Activated T-helper 9 cell treated with anti-CD3 and anti-CD28 coated beads, Interleukin-2, amount 50 U/mL, for 16 hours (primary cell): ENCODE measurements around the gene PROM2.
"Not testable (repeated sequence)": the region's sequence is repeated elsewhere in the genome, so short reads cannot be mapped to it uniquely, and the experiment has no call there.

Source experiments
- DNase-seq: peaks from one replicate; pipeline ENCODE4 v3.0.0-alpha.2; 2020; ENCODE audit warnings: low read depth

PROM2 gene

DNA sequence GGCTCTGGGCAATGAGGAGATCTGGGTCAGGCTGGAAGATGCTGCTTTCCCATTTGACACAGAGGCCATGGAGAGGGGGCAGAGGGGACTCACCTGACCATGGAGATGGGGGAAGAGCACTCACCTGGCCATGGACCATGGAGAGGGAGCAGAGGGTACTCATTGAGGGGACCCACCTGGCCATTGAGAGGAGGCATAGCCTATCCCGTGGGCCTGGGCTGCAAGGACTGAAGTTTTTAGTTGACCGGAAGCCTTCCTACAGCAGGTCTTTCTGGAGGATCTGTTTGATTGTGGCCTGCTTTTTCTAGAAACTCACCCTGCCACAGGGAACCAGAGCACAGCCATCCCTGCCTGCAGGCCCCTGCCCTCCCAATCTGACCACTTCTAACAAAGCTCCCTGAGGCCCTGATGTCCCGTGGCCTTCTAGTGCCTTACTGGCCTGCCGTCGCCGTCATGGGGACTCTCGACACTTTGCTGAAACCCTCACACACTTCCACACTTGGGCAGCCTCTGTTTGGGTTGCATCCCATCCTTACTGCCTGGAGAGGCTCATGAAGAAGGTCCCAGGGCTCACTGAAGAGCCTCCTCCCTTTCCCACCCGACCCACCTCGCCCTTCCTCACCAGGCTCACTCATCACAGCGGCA, 5.1 kb upstream of the PROM2 start:
- no peak for DNase-seq

DNA sequence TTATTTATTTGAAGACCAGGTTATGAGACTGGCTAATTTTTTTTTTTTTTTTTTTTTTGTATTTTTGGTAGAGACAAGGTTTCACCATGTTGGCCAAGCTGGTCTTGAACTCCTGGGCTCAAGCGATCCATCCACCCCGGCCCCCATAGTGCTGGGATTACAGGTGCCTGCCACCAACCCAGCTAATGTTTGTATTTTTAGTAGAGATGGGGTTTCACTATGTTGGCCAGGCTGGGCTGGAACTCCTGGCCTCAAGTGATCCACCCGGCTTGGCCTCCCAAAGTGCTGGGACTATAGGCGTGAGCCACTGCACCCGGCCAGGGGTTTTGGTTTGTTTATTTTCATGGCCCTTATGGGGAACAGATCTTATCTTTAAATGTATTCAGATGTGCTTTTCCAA, 4.5 kb upstream of the PROM2 start:
- DNase-seq = not testable (repeated sequence)

DNA sequence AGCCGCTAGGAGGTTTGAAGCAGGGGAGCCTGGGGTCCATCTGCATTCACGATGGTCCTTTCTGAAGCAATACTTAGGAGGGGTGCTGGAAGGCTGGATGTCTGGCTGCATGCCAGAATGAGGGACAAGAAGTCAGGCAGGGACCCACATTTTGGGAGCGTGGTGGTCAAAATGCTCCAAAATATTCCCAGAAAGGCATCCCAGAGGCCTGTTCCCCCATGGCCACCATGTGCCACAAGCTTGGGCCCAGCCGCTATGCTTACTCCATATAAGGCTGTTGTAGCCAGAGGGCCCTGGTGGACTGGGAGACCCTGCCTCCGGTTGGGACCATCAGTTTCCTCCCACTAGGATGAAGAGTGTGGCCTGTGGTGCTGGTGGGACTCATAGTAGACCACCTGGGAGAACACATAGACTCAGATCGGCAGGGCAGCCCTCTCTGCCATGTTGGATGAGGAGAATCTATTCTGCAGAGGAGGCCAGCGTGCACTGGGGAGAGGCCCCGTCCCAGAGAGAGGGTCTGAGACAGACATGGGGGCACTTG, 3.6 kb upstream of the PROM2 start:
- DNase-seq = no peak

DNA sequence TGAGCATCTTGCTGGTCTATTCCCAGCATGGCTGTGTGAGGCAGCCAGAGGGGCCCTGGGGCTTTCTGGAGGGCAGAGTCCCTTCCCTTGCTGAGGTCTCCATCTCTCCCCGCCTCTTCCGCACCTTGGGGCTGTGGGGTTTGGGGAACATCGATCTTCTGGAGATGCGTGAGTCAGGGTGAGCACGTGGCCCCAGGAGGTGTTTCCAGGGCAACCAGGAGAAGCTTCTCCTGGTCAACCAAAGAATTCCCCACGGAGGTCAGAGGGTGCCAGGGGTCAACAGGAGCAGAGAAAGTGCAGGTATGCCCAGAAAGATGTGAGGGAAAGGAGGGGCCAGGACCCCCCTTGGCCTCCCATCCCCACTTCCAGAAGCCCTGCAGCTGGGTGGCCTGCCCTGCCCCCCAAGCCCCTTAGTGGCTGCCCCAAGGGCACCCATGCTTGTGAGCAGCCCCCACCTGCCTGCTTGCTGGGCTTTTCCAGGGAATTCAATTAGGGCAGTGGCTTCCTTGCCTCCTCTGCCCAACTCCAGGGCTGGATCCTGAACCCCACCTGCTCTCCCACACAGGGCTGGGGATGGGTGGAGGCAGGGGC, 2.8 kb upstream of the PROM2 start:
- DNase-seq = no peak

DNA sequence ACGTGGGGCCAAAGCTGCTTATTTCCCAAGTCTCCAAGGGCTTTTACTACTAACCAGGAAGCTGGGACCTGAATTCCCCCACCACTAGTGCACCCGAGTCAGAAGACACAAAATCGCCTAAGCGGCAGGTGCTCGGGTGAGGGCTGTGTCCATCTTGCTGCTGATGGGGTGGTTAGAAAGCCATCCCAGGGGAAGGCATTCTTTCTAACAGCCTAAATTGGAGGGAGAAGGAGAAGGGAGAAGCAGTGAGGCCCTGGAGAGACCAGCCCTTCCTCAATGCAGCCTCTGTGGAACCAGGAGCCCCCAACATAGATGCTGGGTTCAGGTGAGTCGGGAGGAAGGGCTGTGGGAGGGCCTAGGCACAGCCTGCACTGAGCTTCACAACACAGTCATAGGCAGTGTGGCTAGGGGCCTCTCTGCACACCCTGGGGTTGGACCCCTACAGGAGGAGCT, 1.9 kb upstream of the PROM2 start:
- DNase-seq = no peak

DNA sequence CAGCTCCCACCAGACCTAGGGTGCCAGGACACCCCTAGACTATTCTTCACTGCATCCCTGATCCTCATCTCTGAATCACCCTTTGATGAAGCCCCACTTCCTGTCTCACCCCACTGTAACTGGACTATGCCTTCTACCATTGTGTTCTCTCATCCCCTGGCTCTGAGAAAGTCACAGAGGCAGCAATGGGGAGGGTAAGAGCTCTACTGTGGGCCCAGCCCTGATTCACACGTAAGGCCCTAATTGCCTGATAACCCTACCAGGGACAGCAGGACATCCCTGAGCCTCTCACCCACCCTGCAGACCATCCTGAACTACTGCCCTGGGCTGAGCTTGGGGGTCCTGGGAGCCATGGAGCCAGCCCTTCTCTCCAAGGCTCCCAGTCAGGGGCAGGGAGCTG, 1.5 kb upstream of the PROM2 start:
- DNase-seq = no peak

DNA sequence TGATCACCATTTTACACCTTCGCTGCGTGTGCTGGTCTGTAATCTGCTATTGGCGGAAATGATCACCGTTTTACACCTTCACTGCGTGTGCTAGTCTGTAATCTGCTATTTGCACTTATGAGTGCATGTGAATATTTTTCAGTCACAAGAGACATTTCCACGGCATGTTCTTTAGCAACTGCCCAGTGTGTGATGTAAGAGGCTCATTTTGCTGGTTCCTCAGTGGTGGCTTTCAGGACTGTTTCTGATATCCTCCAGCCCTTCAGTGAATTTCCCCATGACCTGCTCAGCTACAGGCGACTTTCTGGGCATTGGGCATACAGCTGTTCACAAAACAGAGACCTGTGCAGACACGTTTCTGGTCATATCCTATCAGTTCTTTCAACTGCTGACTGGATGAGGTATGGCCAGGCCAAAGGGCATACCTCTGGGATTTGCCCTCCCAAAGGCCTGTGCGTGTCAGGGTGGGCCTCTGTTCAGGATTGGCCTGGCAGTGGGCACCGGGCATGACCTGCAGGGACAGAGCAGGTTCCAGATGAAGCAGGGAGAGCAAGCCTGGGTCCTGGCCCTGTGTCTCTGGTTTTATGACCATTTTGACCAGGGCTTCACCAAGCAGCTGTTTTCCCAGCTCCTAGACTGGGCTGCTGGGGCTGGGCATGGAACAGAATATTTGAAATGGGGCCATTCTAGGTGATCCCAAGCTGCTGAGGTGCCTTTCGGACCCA, 521 bp upstream of the PROM2 start:
- no peak for DNase-seq

DNA sequence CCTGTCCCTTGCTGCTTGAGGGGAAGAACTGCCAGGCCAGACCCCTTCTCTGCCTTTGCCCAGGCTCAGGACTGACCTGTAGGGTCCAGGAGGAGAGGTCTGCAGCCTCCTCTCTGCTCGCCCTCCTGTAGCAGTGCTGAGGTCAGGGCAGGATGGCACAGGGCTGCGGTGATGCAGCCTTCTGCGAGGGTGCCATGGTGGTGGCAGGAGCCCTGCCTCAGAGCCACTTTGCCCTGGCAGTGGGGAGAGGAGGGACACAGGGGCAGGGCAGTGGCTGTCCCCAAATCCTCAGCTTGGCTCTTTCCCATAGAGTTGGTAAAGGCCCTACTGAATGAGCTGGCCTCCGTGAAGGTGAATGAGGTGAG, 884 bp downstream of the PROM2 start:
- no peak for DNase-seq

DNA sequence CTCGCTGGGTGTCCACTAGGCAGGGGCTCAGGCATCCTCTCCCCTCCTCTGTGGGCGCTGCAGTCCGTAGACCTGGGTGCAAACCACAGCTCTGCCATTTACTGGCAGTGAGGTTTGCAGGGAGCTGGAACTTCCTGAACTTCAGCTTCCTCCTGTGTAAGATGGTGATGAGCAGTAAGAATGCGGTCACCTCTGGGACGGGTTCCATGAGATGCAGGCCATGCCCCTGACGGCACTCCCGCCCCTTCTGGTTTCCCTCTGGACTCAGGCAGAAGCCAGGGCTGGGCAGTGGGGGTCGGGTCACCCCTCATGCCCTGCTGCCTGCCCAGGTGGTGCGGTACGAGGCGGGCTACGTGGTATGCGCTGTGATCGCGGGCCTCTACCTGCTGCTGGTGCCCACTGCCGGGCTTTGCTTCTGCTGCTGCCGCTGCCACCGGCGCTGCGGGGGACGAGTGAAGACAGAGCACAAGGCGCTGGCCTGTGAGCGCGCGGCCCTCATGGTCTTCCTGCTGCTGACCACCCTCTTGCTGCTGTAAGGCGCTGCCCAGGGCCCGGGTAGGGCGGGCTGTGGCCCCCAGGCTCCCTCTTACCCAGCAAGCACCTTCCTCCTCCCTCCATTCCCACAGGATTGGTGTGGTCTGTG, 1.5 kb downstream of the PROM2 start:
- no peak for DNase-seq

DNA sequence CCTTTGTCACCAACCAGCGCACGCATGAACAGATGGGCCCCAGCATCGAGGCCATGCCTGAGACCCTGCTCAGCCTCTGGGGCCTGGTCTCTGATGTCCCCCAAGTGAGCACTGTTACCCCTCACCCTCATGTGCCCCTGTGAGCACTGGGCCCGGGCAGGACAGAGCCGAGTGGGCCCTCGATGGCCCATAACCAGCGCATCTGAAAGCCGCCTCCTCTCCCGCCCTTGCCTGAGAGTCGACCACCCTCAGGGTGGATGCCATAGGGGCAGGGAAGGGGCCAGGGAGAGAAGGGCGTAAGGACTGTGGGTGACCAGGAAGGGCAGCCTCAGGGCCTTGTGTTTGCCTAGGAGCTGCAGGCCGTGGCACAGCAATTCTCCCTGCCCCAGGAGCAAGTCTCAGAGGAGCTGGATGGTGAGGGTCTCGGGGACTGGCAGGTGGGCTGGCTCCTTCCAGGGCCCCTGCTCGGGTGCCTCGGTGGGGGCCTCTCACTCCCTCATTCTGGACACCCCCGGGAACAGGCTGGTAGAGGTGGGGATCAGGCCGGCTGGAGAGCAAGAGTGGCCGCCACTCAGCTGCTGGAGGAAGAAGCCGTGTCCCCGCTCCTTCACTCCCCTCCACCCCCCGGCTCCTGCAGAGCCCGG, 2.1 kb downstream of the PROM2 start:
- no peak for DNase-seq

DNA sequence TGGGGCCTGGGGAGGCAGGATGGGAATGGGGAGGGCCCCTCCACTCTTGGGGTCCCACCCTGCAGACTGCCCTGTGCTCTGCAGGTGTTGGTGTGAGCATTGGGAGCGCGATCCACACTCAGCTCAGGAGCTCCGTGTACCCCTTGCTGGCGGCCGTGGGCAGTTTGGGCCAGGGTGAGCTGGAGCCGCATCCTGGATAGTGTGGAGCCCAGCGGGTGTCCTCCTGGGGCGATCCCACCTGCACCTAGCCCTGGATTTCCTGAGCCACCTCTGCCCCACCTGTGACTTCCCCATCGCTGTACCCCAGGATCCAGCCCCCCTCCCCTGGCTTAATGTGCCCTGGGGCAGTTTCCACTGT, 2.6 kb downstream of the PROM2 start:
- no peak for DNase-seq

DNA sequence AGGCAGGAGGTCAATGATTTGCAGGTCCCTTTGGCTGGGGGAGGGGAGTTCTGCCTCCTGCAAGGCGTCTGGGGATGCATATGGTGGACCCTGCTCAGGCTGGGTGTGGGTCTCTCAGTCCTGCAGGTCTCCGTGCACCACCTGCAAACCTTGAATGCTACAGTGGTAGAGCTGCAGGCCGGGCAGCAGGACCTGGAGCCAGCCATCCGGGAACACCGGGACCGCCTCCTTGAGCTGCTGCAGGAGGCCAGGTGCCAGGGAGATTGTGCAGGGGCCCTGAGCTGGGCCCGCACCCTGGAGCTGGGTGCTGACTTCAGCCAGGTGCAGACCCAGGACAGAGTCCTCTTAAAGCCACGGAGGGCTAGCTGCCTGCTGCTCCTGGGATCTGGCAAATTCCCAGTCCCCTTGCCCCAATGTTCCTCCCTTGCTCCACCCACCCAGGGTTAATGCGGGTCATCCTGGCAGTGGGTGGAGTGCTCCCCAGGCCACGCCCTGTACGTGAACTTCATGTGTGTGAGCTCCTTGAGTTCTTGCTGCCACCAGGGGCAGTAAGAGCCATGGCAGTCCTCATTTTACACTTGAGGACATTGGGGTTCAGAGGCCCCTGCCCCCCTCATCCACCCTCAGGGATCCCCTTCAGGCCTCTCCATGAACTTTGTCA, 3.1 kb downstream of the PROM2 start:
- DNase-seq = no peak

DNA sequence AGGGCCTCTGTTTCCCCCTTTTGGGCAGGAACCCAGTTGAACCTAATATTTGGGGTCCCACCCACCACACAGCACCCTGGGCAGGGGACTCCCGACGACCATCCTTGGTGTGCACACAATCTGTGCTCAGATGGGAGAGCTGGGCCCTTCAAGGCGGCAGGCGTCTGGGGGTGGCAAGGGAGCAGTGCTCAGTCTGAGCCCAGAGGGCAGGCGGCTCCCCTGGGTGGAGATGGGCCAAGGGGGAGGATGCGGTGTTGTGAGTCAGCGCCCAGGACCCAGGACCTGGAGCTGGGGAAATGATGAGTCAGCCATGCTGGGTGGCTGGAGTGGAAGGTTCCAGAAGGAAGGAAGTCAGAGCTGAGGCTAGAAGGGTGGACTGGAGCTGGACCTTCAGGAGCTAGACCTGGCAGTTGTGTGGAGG, 3.8 kb downstream of the PROM2 start:
- no peak for DNase-seq

DNA sequence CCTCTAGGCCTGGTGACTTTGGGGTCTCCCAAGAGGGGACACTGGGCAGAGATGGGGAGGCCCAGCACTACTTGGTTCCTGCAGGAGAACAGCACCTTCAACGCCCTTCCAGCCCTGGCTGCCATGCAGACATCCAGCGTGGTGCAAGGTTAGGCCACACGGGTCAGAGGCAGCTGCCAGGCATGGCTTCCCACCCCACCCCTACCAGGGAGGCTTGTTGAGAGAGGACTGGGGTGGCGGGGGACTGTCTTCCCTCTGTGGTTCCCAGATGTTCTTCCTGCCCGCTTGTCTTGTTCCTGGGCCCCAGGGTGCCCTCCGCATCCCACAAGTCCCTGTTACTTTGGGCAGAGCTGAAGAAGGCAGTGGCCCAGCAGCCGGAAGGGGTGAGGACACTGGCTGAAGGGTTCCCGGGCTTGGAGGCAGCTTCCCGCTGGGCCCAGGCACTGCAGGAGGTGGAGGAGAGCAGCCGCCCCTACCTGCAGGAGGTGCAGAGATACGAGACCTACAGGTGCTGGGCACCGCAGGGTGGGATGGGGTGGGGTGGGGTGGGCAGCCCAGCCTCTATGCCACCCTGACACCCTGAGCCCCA, 4.5 kb downstream of the PROM2 start:
- DNase-seq = no peak

DNA sequence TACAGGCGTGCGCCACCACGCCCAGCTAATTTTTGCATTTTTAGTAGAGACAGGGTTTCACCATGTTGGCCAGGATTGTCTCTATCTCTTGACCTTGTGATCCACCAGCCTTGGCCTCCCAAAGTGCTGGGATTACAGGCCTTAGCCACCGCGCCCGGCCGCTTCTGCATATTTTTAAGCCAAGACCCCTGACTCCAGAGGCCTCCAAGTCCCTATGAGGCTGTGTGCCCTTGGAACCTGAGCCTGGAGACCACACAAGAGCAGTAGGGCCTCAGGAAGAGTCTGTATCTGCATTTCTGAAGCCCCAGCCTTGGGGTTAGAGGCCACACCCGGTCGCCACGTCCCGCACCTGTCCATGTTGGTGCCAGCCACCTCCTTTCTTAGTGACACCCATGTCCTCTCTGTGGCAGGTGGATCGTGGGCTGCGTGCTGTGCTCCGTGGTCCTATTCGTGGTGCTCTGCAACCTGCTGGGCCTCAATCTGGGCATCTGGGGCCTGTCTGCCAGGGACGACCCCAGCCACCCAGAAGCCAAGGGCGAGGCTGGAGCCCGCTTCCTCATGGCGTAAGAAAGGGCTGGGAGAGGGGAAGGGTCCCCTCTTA, 5.3 kb downstream of the PROM2 start:
- DNase-seq = no peak

DNA sequence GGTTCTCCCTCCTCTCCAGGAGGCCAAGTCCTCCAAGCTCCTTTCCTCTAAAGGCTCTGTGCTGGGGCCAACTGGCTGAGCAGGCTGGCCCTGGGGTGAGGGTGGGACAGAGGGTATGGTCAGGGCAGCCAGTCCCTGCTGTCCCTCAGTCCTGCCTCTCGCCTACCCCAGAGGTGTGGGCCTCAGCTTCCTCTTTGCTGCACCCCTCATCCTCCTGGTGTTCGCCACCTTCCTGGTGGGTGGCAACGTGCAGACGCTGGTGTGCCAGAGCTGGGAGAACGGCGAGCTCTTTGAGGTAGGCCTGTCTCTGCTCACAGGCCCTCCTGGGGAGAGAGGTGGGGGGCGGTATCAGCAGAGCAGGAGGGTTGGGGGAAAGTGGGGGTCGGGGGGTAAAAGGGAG, 6.8 kb downstream of the PROM2 start:
- no peak for DNase-seq

DNA sequence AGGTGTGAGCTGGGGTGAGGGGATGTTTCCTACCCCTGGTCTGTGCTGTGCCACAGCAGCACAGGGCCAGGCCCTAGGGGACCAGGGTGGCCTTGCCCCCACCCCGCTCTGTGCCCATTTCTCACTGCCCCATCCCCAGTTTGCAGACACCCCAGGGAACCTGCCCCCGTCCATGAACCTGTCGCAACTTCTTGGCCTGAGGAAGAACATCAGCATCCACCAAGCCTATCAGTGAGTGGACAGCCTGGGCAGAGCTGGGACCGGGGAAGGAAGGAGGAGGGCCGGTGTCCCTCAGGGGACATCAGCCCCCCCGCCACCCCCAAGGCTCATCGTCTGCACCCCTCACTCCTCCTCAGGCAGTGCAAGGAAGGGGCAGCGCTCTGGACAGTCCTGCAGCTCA, 7.5 kb downstream of the PROM2 start:
- DNase-seq = no peak

DNA sequence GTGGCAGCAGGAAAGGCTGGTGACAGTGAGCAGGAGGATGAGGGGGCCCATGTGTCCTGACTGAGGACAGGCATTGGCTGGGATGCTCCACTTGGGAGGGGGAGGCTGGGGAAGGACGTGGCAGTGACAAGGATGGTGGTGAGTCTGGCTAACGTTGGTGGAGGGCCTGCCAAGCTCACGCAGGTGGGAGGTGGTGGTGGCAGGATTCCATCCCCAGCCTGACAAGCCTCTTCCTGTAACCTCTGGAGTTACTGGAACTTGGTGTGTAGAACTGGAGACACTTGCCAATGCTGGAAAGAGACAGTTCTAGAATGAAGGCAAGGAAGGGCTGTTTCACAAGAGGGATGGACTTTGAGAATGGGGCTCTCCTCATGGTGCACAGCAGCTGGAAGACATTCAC, 8.2 kb downstream of the PROM2 start:
- no peak for DNase-seq

DNA sequence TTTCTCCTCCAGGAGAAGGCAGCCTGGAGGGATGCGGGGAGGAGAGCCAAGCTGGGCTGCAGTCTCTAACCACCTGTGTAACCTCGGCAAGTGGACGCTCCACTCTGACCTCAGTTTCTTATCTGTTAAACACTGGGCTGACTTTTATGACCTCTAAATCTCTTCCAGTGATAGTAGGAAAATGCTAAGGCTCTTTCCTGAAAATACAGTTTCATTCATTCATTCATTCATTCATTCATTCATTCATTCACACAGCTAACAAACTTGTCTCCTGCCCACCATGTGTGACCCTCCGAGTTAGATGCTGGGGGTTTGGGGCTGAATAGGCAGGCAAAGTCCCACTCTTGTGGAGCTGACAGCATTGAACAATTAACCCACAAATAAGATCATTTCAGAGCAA, 9.3 kb downstream of the PROM2 start:
- no peak for DNase-seq

DNA sequence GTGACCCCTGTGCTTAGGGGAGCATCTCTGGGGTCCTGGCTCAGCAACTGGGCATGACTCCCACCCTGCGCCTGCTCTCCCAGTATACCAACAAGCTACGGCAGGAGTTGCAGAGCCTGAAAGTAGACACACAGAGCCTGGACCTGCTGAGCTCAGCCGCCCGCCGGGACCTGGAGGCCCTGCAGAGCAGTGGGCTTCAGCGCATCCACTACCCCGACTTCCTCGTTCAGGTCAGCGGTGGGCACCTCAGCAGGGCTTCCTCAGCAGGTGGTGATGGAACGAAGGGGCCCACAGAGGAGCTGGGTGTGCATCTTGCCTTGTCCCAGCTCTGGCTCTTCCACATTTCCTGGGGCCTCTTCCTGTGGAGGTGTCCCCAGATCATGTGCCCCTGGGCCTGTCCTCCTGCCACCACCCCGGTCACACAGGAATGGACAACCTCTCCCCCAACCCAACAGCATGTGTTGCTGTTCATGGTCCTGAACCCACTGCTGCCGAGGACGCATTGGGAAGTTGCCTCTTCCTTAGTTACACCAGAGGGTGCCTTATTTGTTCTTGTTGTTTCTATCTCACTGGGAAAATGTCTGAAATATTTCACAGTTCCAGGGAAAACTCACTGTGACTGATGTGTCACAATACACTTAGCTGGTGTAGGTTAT, 10.8 kb downstream of the PROM2 start:
- DNase-seq = no peak

DNA sequence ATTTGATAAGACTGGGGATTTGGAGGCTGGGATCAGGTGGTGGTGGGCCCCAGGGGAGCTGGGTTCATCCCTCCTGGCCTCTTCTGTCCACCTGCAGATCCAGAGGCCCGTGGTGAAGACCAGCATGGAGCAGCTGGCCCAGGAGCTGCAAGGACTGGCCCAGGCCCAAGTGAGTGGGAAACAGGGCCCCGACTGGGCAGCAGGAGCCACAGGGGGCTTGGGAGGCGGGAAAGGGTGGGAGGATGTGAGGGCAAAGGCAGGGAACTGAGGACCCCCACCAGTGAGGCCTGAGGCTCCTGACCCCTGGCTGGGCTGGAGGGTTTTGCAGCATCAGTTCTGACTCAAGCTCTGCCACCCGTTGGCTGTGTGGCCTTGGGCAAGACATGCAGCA, 11.3 kb downstream of the PROM2 start:
- no peak for DNase-seq
